ENCODE data around the gene ENPP5.

The ENPP5 gene

GRCh38 chr6:46170357-46171289 lies at the start of gene ENPP5:
ENPP5 (minus strand) TSS chr6:46170980; CDS start chr6:46168262, 2,718 bp downstream.
- DNase-seq = peak; percentile 84 to 87

DNA sequence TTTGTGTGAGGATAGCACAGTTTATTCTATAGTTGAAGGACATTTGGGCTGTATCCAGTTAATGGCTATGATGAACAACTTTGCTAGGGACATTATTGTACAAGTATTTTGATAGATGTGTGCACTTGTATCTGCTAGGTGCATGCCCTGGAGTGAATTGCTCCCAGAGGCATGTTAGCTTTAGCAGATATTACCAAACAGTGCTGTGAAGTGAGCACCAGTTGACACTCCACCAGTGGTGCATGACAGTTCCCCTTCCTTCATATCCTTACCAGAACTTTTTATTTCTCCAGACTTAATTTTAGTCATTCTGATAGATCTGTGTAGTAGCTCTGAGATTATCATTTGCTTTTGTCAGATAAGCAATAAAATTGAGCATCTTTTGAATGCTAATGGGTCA lies 48.9 kb upstream of the ENPP5 start:
- DNase-seq = no peak

GRCh38 chr6:46218457-46218856 lies 47.7 kb upstream of the ENPP5 start:
- DNase-seq = no peak

GRCh38 chr6:46217671-46218131 lies 46.9 kb upstream of the ENPP5 start:
- peak; percentile 11 to 59 for DNase-seq

- DNase-seq = no peak
These were observed 46.1 kb upstream of the ENPP5 start for GRCh38 chr6:46216879-46217278.

DNA sequence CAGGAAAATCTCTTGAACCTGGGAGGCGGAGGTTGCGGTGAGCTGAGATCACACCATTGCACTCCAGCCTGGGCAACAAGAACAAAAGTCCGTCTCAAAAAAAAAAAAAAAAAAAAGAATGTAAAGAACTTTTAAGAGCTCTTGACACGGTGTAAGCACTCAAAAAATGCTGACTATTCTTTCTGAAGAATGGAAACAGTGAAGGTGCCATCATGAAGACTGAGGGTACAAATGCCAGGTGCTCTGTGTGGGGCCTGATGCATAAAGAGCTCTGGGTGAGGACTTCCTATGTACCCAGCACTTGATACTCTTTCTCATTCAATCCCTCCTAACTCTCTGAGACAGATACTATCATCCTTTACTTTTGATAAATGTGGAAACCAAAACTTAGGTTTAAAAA lies 45.0 kb upstream of the ENPP5 start:
- DNase-seq = no peak

- DNase-seq = no peak
These were observed 44.4 kb upstream of the ENPP5 start for GRCh38 chr6:46215213-46215612.

GRCh38 chr6:46211917-46212316 lies 41.1 kb upstream of the ENPP5 start:
- DNase-seq = no peak

DNA sequence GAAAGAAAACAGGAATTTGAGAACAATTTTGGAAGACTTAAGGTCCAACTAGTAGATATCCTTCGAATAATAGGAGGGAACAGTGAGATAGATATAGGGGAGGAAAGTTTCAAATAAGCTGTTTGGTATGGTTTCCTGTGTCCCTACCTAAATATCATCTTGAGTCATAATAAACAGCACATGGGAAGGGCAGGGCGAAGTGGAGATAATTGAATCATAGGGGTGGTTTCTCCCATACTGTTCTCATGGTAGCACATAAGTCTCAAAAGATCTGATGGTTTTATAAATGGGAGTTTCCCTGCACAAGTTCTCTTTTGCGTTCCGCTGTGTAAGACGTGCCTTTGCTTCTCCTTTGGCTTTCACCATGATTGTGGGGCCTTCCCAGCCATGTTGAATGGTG lies 39.5 kb upstream of the ENPP5 start:
- no peak for DNase-seq

GRCh38 chr6:46208303-46208702 lies 37.5 kb upstream of the ENPP5 start:
- DNase-seq = no peak

DNA sequence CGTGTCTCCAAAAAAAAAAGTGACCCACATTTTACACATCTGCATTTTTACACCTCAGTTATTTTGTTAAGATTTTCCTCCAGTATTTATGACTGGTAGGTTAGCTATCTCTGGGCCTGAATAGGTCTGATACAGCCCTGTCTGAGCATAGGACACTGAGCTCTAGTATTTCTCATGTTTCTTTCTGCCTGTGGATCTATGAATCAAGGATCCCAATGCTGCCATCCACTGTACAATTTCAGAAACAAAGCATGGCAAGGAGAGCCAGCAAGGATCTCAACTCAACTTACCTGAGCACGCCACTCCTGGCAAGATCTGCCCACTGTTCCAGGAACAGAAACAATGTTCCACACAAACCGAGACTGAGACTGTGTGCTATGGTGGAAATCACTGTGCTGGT lies 36.4 kb upstream of the ENPP5 start:
- peak in 1 of 2 donors; percentile 9 for DNase-seq

DNA sequence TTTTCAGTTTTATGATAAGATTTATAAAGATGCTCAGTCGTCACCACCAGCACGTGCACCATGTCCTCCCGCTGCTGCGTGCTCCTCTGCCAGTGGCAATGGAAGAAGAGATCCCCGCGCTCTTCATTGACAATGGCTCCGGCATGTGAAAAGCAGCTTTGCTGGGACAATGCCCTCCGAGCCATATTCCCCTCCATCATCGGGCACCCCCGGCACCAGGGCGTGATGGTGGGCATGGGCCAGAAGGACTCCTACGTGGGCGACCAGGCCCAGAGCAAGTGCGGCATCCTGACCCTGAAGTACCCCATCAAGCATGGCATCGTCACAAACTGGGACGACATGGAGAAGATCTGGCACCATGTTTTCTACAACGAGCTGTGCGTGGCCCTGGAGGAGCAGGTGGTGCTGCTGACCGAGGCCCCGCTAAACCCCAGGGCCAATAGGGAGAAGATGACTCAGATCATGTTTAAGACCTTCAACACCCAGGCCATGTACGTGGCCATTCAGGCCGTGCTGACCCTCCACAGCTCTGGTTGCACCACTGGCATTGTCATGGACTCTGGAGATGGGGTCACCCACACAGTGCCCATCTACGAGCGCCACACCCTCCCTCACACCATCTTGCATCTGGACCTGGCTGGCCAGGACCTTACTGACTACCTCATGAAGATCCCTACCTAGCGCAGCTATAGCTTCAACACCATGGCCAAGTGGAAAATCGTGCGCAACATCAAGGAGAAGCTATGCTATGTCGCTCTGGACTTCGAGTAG lies 34.3 kb upstream of the ENPP5 start:
- DNase-seq = no peak

- DNase-seq = no peak
These were observed 32.8 kb upstream of the ENPP5 start for GRCh38 chr6:46203391-46204177.

DNA sequence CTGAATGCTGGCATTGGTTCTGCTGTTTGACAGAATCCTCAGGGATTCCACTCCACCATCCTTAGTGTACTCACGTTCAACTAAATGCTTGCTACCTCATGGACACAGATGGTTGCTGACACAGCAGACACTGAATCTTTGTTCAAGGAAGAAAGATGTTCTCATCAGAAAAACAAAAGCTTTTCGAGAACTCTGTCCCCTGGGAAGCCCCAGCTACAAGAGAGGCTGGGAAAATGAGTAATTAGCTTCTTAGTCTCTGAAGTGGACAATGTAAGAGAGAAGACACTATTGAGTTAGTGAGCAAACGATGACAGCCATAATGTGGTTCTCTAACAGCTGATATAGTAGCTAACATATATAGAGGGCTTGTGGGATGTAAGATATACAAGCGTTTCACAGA lies 30.9 kb upstream of the ENPP5 start:
- DNase-seq = no peak

GRCh38 chr6:46199387-46199786 lies 28.6 kb upstream of the ENPP5 start:
- DNase-seq = no peak

DNA sequence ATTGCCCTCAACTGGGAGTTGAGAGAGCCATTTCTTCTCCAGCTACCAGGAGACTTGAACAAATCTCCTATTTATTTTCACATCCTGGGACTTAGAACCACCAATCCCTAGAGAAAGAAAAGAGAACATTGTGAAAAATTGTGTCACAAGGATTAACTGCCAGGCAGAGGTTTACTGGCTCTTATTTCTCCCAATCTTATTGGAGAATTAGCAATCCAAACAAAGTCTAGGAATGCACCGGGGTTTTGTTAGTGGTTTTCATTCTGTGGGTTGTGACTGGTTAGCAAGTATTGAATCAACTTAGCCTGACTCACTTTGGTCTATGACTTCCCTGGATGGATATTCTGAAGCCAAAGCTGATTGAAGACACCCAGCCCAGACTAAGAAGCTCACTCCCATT lies 21.2 kb upstream of the ENPP5 start:
- no peak for DNase-seq

DNA sequence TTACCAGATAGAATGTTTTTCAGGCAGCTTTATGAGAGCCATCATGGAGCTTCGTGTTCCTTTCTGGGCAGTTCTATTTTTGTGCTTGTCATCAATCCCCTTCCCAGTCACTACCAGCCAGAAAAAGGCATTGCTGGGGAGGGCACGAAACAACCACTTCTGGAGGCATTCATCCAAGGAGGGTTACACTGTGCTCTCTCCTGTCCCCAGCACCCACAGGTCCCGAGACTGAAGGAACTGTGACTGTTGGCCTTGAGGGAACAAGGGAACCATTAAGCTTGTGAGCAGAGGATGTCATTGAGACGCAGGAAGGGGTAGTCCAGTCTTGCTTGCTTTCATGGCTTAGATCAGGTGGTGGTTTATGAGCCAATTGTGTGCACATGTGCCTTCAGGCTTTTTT lies 20.1 kb upstream of the ENPP5 start:
- no peak for DNase-seq

DNA sequence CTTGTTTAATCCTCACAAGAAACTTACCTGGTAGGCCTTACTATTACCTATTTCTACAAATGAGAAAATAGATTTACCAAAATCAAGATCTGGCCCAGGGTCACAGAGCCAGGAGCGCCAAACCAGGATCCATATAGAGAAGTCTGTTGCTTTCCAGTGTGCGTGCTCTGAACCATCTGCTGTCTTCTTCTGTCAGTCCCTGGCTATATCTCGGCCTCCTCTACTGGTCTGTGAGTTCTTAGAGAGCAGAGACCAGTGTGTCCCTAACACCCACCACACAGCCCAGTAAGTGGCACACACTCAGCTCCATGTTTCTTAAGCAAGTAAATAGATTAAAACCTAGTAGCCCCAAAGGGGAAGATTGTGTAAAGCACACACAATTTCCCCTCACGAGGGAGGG lies 18.9 kb upstream of the ENPP5 start:
- no peak for DNase-seq

- DNase-seq = no peak
These were observed 15.8 kb upstream of the ENPP5 start for GRCh38 chr6:46186583-46186982.

- no peak for DNase-seq
These were observed 13.3 kb upstream of the ENPP5 start for GRCh38 chr6:46184114-46184513.

- DNase-seq = no peak
These were observed 5.2 kb upstream of the ENPP5 start for GRCh38 chr6:46175976-46176375.

DNA sequence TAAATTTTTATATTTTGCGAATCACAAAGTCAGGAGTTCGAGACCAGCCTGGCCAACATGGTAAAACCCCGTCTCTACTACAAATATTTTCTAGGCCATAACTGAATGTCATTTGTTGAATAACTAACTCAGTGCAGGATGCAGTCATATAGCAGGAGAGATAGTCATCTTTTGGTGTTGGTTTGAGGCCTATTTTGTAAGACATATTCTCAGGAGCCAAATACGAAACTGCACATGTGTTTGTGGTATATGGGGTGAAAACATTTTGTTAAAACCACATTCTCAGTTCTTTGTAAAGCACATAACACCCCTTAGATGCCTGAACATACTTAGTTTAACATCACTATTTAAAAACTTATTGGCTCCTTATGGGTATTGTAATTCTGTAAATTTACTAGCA lies 4.7 kb upstream of the ENPP5 start:
- no peak for DNase-seq

DNA sequence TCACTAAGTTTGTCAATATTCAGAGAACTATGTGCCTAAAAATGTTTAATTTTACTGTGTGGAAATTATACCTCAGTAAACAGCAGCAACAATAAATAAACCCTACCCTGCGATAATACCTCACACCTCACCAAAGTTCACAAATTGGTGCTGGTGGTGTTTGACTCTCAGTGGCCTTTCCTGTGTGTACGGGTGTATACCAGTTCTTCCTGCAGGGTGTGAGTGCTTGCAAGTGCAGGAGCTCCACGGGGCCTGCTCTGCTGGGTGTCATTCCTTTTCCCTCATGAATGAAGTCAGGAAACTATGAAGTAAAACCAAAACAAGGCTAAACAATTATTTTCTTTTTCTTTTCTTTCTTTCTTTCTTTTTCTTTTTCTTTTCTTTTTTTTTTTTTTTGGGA lies 4.1 kb upstream of the ENPP5 start:
- no peak for DNase-seq

Measured in hippocampal formation (tissue), 2 donors.